Memory B cell (primary cell): ENCODE data around the gene TMEM176A.
"Not testable (repeated sequence)": the region's sequence is repeated elsewhere in the genome, so short reads cannot be mapped to it uniquely, and the experiment has no call there.

Experiments used
- ATAC-seq: fragments of 150-1000 bp; cut with Tn5 transposase; 2 replicates; pipeline ENCODE4 v1.10.0; 2021; ENCODE audit warnings: low read depth, mild to moderate bottlenecking, moderate library complexity
- DNase-seq, 2 donors: peaks; one replicate each; pipeline ENCODE4 v3.0.0; 2022; ENCODE audit warnings: low spot score in 2 of 2
- H3K27ac Mint-ChIP-seq: one replicate; pipeline ENCODE4 v1.8.0; 2022; ENCODE audit warnings: mild to moderate bottlenecking, moderate library complexity, mixed read lengths
- H3K27me3 Mint-ChIP-seq: one replicate; pipeline ENCODE4 v1.8.0; 2022; ENCODE audit warnings: mixed read lengths
- H3K36me3 Mint-ChIP-seq: one replicate; pipeline ENCODE4 v1.8.0; 2022; ENCODE audit warnings: mild to moderate bottlenecking, mixed read lengths
- H3K4me1 Mint-ChIP-seq: one replicate; pipeline ENCODE4 v1.8.0; 2022; ENCODE audit warnings: mixed read lengths
- H3K4me3 Mint-ChIP-seq: one replicate; pipeline ENCODE4 v1.8.0; 2022; ENCODE audit warnings: mild to moderate bottlenecking, moderate library complexity, mixed read lengths
- H3K9me3 Mint-ChIP-seq: one replicate; pipeline ENCODE4 v1.8.0; 2022; ENCODE audit warnings: mixed read lengths

Gene TMEM176A

GRCh38 chr7:150800581-150801241, at the start of gene TMEM176A:
TMEM176A (plus strand) TSS chr7:150800769; CDS start chr7:150801551, 782 bp downstream.
- Mint-ChIP-seq H3K4me3 (peak within 1 kb of the TSS; percentile 49), H3K36me3 (peaks cover 7% of the 10 kb centered on the region), H3K27ac (no peak within 1 kb of the TSS), H3K27me3 (peaks cover 30% of the 10 kb centered on the region), H3K9me3 (peaks cover 1% of the 10 kb centered on the region), H3K4me1 (peaks cover 4% of the 10 kb centered on the region)
- peak; percentile 24 for ATAC-seq
- DNase-seq = peak in 1 of 2 donors; percentile 21

- no peak overlapping the region for H3K4me3 Mint-ChIP-seq
- H3K36me3 Mint-ChIP-seq = no peaks in the 10 kb centered on the region
- DNase-seq (no peak), ATAC-seq (no peak)
- no peaks in the 10 kb centered on the region for H3K9me3 Mint-ChIP-seq
- H3K4me1 Mint-ChIP-seq = peaks cover 9% of the 10 kb centered on the region
- peaks cover 2% of the 10 kb centered on the region for H3K27me3 Mint-ChIP-seq
- H3K27ac Mint-ChIP-seq = no peak overlapping the region
These were observed 48.9 kb upstream of the TMEM176A start for GRCh38 chr7:150751702-150752101.

GRCh38 chr7:150753239-150753638, 47.3 kb upstream of the TMEM176A start:
- Mint-ChIP-seq H3K9me3 (no peaks in the 10 kb centered on the region), H3K27ac (no peak overlapping the region), H3K27me3 (peaks cover 4% of the 10 kb centered on the region), H3K36me3 (no peaks in the 10 kb centered on the region), H3K4me3 (no peak overlapping the region), H3K4me1 (peaks cover 9% of the 10 kb centered on the region)
- no peak for ATAC-seq
- no peak for DNase-seq

GRCh38 chr7:150753826-150754603, 46.6 kb upstream of the TMEM176A start:
- no peak overlapping the region for H3K4me3 Mint-ChIP-seq
- ATAC-seq = peak; percentile 35

GRCh38 chr7:150754951-150755350, 45.6 kb upstream of the TMEM176A start:
- peaks cover 3% of the 10 kb centered on the region for H3K27me3 Mint-ChIP-seq
- DNase-seq (no peak), ATAC-seq (no peak)
- H3K27ac Mint-ChIP-seq = no peak overlapping the region
- H3K4me3 Mint-ChIP-seq = no peak overlapping the region
- H3K4me1 Mint-ChIP-seq = peaks cover 9% of the 10 kb centered on the region
- no peaks in the 10 kb centered on the region for H3K36me3 Mint-ChIP-seq
- H3K9me3 Mint-ChIP-seq = no peaks in the 10 kb centered on the region

More at GRCh38 chr7:150753826-150754603, 46.6 kb upstream of the TMEM176A start:
- DNase-seq = no peak
- Mint-ChIP-seq H3K9me3 (no peaks in the 10 kb centered on the region), H3K27ac (no peak overlapping the region), H3K4me1 (peaks cover 9% of the 10 kb centered on the region), H3K27me3 (peaks cover 4% of the 10 kb centered on the region), H3K36me3 (no peaks in the 10 kb centered on the region)

GRCh38 chr7:150755473-150756099, 45.0 kb upstream of the TMEM176A start:
- DNase-seq (no peak), ATAC-seq (peak; percentile 64)
- Mint-ChIP-seq H3K27ac (no peak overlapping the region), H3K36me3 (no peaks in the 10 kb centered on the region), H3K4me3 (no peak overlapping the region), H3K9me3 (no peaks in the 10 kb centered on the region), H3K4me1 (peaks cover 9% of the 10 kb centered on the region), H3K27me3 (peaks cover 3% of the 10 kb centered on the region)

- Mint-ChIP-seq H3K4me1 (peaks cover 9% of the 10 kb centered on the region), H3K9me3 (no peaks in the 10 kb centered on the region), H3K27ac (no peak overlapping the region)
These were observed 44.4 kb upstream of the TMEM176A start for GRCh38 chr7:150756166-150756565.

GRCh38 chr7:150756858-150757257, 43.7 kb upstream of the TMEM176A start:
- Mint-ChIP-seq H3K36me3 (no peaks in the 10 kb centered on the region), H3K9me3 (no peaks in the 10 kb centered on the region), H3K27me3 (peaks cover 3% of the 10 kb centered on the region), H3K4me3 (no peak overlapping the region), H3K27ac (no peak overlapping the region), H3K4me1 (peaks cover 9% of the 10 kb centered on the region)
- DNase-seq = no peak
- ATAC-seq = no peak

More at GRCh38 chr7:150756166-150756565, 44.4 kb upstream of the TMEM176A start:
- no peak for ATAC-seq
- no peak overlapping the region for H3K4me3 Mint-ChIP-seq
- no peak for DNase-seq
- peaks cover 3% of the 10 kb centered on the region for H3K27me3 Mint-ChIP-seq
- H3K36me3 Mint-ChIP-seq = no peaks in the 10 kb centered on the region

- Mint-ChIP-seq H3K36me3 (no peaks in the 10 kb centered on the region), H3K27ac (no peak overlapping the region), H3K4me1 (peaks cover 6% of the 10 kb centered on the region), H3K9me3 (peaks cover 1% of the 10 kb centered on the region), H3K4me3 (no peak overlapping the region), H3K27me3 (peaks cover 3% of the 10 kb centered on the region)
- ATAC-seq (no peak), DNase-seq (no peak)
These were observed 41.1 kb upstream of the TMEM176A start for GRCh38 chr7:150759479-150759878.

- no peak overlapping the region for H3K4me3 Mint-ChIP-seq
- DNase-seq (no peak), ATAC-seq (no peak)
- no peak overlapping the region for H3K27ac Mint-ChIP-seq
- no peaks in the 10 kb centered on the region for H3K36me3 Mint-ChIP-seq
- peaks cover 2% of the 10 kb centered on the region for H3K27me3 Mint-ChIP-seq
- H3K9me3 Mint-ChIP-seq = peaks cover 1% of the 10 kb centered on the region
- H3K4me1 Mint-ChIP-seq = no peaks in the 10 kb centered on the region
These were observed 34.2 kb upstream of the TMEM176A start for GRCh38 chr7:150766334-150766709.

GRCh38 chr7:150769768-150770167, 30.8 kb upstream of the TMEM176A start:
- ATAC-seq (no peak), DNase-seq (no peak)
- no peaks in the 10 kb centered on the region for H3K36me3 Mint-ChIP-seq
- peaks cover 2% of the 10 kb centered on the region for H3K27me3 Mint-ChIP-seq
- no peak overlapping the region for H3K4me3 Mint-ChIP-seq
- peaks cover 5% of the 10 kb centered on the region for H3K9me3 Mint-ChIP-seq
- no peak overlapping the region for H3K27ac Mint-ChIP-seq
- H3K4me1 Mint-ChIP-seq = no peaks in the 10 kb centered on the region

GRCh38 chr7:150774131-150774530, 26.4 kb upstream of the TMEM176A start:
- H3K27ac Mint-ChIP-seq, ATAC-seq, H3K9me3 Mint-ChIP-seq, H3K27me3 Mint-ChIP-seq, H3K4me1 Mint-ChIP-seq, H3K36me3 Mint-ChIP-seq, DNase-seq, H3K4me3 Mint-ChIP-seq: not testable (repeated sequence)

GRCh38 chr7:150778014-150778737, 22.4 kb upstream of the TMEM176A start:
- Mint-ChIP-seq H3K9me3 (peaks cover 3% of the 10 kb centered on the region), H3K27ac (no peak overlapping the region), H3K36me3 (no peaks in the 10 kb centered on the region), H3K4me1 (peaks cover 4% of the 10 kb centered on the region), H3K4me3 (no peak overlapping the region), H3K27me3 (peaks cover 11% of the 10 kb centered on the region)
- DNase-seq (no peak), ATAC-seq (peak; percentile 37)
